Melanocyte of skin (primary cell): Measurements from ENCODE around the gene ZBTB39. TPM values are rescaled to one million over a fixed set of nuclear protein-coding genes. Genes with fewer than 3 reads are reported as not detected.

Source experiments
- total RNA-seq, 2 donors: library from RNA; depleted of rRNA; stranded (reverse); fragments of >200 nt; gene quantifications; 2 replicates each; pipeline ENCODE4 v1.2.3, GENCODE V29; 2012

Gene ZBTB39, protein sequence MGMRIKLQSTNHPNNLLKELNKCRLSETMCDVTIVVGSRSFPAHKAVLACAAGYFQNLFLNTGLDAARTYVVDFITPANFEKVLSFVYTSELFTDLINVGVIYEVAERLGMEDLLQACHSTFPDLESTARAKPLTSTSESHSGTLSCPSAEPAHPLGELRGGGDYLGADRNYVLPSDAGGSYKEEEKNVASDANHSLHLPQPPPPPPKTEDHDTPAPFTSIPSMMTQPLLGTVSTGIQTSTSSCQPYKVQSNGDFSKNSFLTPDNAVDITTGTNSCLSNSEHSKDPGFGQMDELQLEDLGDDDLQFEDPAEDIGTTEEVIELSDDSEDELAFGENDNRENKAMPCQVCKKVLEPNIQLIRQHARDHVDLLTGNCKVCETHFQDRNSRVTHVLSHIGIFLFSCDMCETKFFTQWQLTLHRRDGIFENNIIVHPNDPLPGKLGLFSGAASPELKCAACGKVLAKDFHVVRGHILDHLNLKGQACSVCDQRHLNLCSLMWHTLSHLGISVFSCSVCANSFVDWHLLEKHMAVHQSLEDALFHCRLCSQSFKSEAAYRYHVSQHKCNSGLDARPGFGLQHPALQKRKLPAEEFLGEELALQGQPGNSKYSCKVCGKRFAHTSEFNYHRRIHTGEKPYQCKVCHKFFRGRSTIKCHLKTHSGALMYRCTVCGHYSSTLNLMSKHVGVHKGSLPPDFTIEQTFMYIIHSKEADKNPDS
- total RNA-seq = 1 to 10 TPM; 4.1 to 7.0 TPM

DNA sequence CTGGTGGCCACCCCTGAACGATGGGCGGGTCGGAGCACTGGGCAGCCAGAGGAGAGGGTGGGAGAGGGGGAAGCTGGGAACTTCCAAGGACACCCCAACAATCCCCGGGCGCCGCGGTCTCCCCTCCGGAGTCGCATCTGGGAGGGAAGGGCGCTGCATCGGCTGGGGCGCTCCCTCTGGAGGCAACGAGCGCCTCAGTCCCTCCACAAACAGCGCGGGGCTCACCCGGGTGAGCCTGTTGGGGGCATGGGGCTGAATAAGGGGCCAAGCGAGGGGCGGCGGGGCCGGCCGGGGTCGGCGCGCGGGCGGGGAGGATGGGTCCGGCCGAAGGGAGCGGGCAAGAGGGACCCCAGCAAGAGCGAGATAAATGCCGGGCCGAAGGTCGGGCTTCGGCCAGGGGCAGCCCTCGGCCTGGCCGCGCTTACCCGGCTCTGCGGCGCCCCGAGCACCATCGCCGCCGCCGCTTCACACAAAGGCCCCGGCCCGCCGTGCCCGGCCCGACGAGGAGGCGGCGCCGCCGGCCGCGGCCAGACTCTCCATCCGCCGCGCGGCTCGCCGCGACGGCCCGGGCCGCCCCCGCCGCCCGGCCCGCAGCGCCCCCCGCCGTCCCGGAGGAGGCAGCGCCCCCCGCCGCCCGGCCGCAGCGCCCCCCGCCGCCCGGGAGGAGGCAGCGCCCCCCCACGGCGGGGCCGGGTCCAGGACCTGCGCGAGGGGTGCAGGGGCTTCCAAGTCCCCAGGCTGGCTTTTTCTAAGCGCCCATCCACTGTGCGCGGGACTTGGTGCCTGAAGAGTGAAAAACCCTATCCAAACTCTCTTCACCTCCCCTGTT is at the start of gene ZBTB39:
TSS of gene ZBTB39 (minus strand) at position 567 of the 829 bp plus-strand sequence. CDS start 1,629 bp downstream, outside the sequence.

DNA sequence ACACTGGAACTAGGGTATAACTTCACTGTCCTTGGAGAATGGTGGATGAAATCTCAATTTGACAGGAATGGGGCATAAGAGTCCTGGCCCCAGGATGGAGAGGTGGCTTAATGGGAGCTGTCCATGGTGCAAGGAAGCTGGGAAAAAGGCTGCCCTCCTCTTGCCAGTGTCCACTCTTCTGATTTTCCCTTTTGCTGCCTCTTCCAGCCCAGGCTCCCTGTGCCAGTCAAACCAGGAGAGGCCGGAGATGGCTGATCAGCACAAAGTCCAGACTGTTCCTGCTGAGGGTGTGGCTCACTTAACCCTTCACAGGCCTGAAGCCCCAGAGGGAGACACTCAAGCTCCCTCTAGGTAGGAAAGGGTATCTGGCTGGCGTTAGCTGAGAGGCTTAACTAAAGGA is 43.5 kb upstream of the ZBTB39 start, which contains the start of gene MYO1A:
TSS of gene MYO1A (minus strand) at position 240 of the 400 bp plus-strand sequence. CDS start 1,806 bp downstream, outside the sequence.

GRCh38 chr12:57016348-57016747 is 10.0 kb upstream of the ZBTB39 start, which contains the start of gene TAC3:
TSS of gene TAC3 (minus strand) at chr12:57016529. CDS start at chr12:57015797, 732 bp downstream.

GRCh38 chr12:56957229-56958052 is 48.9 kb downstream of the ZBTB39 start, which contains the start of gene RDH16:
TSS of gene RDH16 (minus strand) at chr12:56957608. CDS start at chr12:56957462, 146 bp downstream.

Other genes with a start within 250 kb of the ZBTB39 start
- gene HSD17B6, start 243.2 kb downstream of the ZBTB39 start, total RNA-seq = under 1 TPM; 0.67 to 0.69 TPM
- not detected for gene SDR9C7, start 72.1 kb downstream of the ZBTB39 start, total RNA-seq
- gene RDH16, start 48.9 kb downstream of the ZBTB39 start, total RNA-seq = under 1 TPM; under 0.01 TPM
- not detected for gene TAC3, start 10.0 kb upstream of the ZBTB39 start, total RNA-seq
- under 1 TPM; under 0.01 to 0.34 TPM for gene MYO1A, start 43.6 kb upstream of the ZBTB39 start, total RNA-seq
- gene NEMP1, start 72.2 kb upstream of the ZBTB39 start, total RNA-seq = 10 to 100 TPM; 13.1 to 34.6 TPM
- gene NAB2, start 82.6 kb upstream of the ZBTB39 start, total RNA-seq = 10 to 100 TPM; 45.4 to 46.3 TPM
- 100 to 1,000 TPM; 108 to 145 TPM for gene STAT6, start 104.8 kb upstream of the ZBTB39 start, total RNA-seq
- 10 to 100 TPM; 35.8 to 52.6 TPM for gene LRP1, start 121.9 kb upstream of the ZBTB39 start, total RNA-seq
- not detected for gene LRP1-AS, start 141.1 kb upstream of the ZBTB39 start, total RNA-seq
- under 1 TPM in 1 of 2 donors, not detected in 1; 0.33 TPM for gene NXPH4, start 210.2 kb upstream of the ZBTB39 start, total RNA-seq
- gene SHMT2, start 223.2 kb upstream of the ZBTB39 start, total RNA-seq = 100 to 1,000 TPM; 139 to 254 TPM
- gene STAC3, start 244.6 kb upstream of the ZBTB39 start, total RNA-seq = under 1 TPM; 0.33 to 0.69 TPM